Stimulated activated CD8-positive, alpha-beta memory T cell treated with anti-CD3 and anti-CD28 coated beads, Interleukin-7, amount 100 ng/mL, for 1 hour (primary cell): ENCODE results near the gene CD160.
"Not testable (repeated sequence)": the region's sequence is repeated elsewhere in the genome, so short reads cannot be mapped to it uniquely, and the experiment has no call there.

Source experiments
- DNase-seq, 2 donors: peaks; one replicate each; pipeline ENCODE4 v3.0.0-alpha.2; 2020; ENCODE audit warnings: low read depth in 2 of 2

The CD160 gene

GRCh38 chr1:145758575-145758974 is 39.3 kb downstream of the CD160 start:
- no peak for DNase-seq

- no peak for DNase-seq
These were observed 40.4 kb downstream of the CD160 start for GRCh38 chr1:145759721-145760120.

- DNase-seq: not testable (repeated sequence)
These were observed 41.2 kb downstream of the CD160 start for GRCh38 chr1:145760395-145760949.

- not testable (repeated sequence) for DNase-seq
These were observed 42.2 kb downstream of the CD160 start for GRCh38 chr1:145761498-145761897.

- not testable (repeated sequence) for DNase-seq
These were observed 42.7 kb downstream of the CD160 start for GRCh38 chr1:145762001-145762400.

- DNase-seq: not testable (repeated sequence)
These were observed 45.1 kb downstream of the CD160 start for GRCh38 chr1:145764231-145764940.

GRCh38 chr1:145765127-145765526 is 45.8 kb downstream of the CD160 start:
- DNase-seq: not testable (repeated sequence)

GRCh38 chr1:145765585-145766360 is 46.5 kb downstream of the CD160 start:
- DNase-seq: not testable (repeated sequence)

- DNase-seq: not testable (repeated sequence)
These were observed 47.6 kb downstream of the CD160 start for GRCh38 chr1:145766926-145767325.

GRCh38 chr1:145768004-145768403 is 48.7 kb downstream of the CD160 start:
- DNase-seq: not testable (repeated sequence)

GRCh38 chr1:145771056-145771455 is 51.8 kb downstream of the CD160 start:
- DNase-seq: no peak

- no peak for DNase-seq
These were observed 54.1 kb downstream of the CD160 start for GRCh38 chr1:145773423-145773822.

GRCh38 chr1:145777357-145778145 is 58.3 kb downstream of the CD160 start:
- DNase-seq: no peak

- no peak for DNase-seq
These were observed 58.8 kb downstream of the CD160 start for GRCh38 chr1:145778146-145778540.

- no peak for DNase-seq
These were observed 63.2 kb downstream of the CD160 start for GRCh38 chr1:145782272-145783099.

GRCh38 chr1:145784409-145784808 is 65.1 kb downstream of the CD160 start:
- no peak for DNase-seq

GRCh38 chr1:145785547-145785946 is 66.2 kb downstream of the CD160 start:
- no peak for DNase-seq

- DNase-seq: no peak
These were observed 67.0 kb downstream of the CD160 start for GRCh38 chr1:145786271-145786670.

GRCh38 chr1:145788580-145788979 is 69.3 kb downstream of the CD160 start:
- DNase-seq: no peak
